PC-9 (cell line): ENCODE data around the gene DDIT4. TPM values are rescaled to one million over a fixed set of nuclear protein-coding genes. Genes with fewer than 3 reads are reported as not detected.

ENCODE experiments used
- BruUV-seq: library from RNA; stranded (reverse); fragments of 400-500 nt; replicated peaks from 2 replicates; lab custom pipeline; 2021; lab: Mats Ljungman, UMichigan
- CTCF ChIA-PET: fragments of 300-600 bp; sonication (Branson Sonifier 250); formaldehyde crosslinking; loops from one replicate; lab custom pipeline; 2022; ENCODE audit warnings: antibody characterized with exemption; lab: Charles Lee
- POLR2A ChIA-PET: fragments of 300-600 bp; sonication (Branson Sonifier 250); formaldehyde crosslinking; loops from one replicate; lab custom pipeline; 2022; ENCODE audit warnings: antibody characterized with exemption; ENCODE audit not compliant: unreplicated experiment; lab: Charles Lee
- DNase-seq, 2 experiments: peaks; one replicate each; pipeline versions ENCODE4 v3.0.0 to v3.0.0-alpha.2; 2015 to 2022; ENCODE audit warnings: mixed read lengths in 1 of 2
- H2AFZ ChIP-seq: fragments of 200-600 bp; sonication (generic); 2 replicates; pipeline ENCODE4 v1.8.1; 2017; ENCODE audit warnings: antibody characterized with exemption
- H3F3A ChIP-seq: fragments of 200-600 bp; sonication (generic); 2 replicates; pipeline ENCODE4 v1.8.1; 2017; ENCODE audit warnings: antibody characterized with exemption, mild to moderate bottlenecking, low read depth; ENCODE audit not compliant: insufficient read depth
- H3K27ac ChIP-seq: fragments of 200-600 bp; sonication (generic); 2 replicates; pipeline ENCODE4 v1.6.1; 2016; ENCODE audit warnings: mixed run types
- H3K27me3 ChIP-seq: fragments of 200-600 bp; sonication (generic); 2 replicates; pipeline ENCODE4 v1.6.1; 2016; ENCODE audit warnings: low read depth, mixed run types; ENCODE audit not compliant: insufficient read depth
- H3K36me3 ChIP-seq: fragments of 200-600 bp; sonication (generic); 2 replicates; pipeline ENCODE4 v1.6.1; 2016; ENCODE audit warnings: low read depth, mixed run types
- H3K4me1 ChIP-seq: fragments of 200-600 bp; sonication (generic); replicated peaks from 2 replicates; pipeline ENCODE4 v1.6.1; 2016; ENCODE audit warnings: mixed run types; ENCODE audit not compliant: insufficient read depth
- H3K4me2 ChIP-seq: fragments of 200-600 bp; sonication (generic); 2 replicates; pipeline ENCODE4 v1.6.1; 2017; ENCODE audit warnings: mixed run types
- H3K4me3 ChIP-seq: fragments of 200-600 bp; sonication (generic); 2 replicates; pipeline ENCODE4 v1.6.1; 2016; ENCODE audit warnings: mixed run types
- H3K79me2 ChIP-seq: fragments of 200-600 bp; sonication (generic); 2 replicates; pipeline ENCODE4 v1.6.1; 2017; ENCODE audit warnings: low read depth, mixed run types
- H3K9me2 ChIP-seq: fragments of 200-600 bp; sonication (generic); 2 replicates; pipeline ENCODE4 v1.8.1; 2017; ENCODE audit warnings: mild to moderate bottlenecking; ENCODE audit not compliant: insufficient read depth
- H3K9me3 ChIP-seq: fragments of 200-600 bp; sonication (generic); 2 replicates; pipeline ENCODE4 v1.8.1; 2016; ENCODE audit warnings: low read depth; ENCODE audit not compliant: insufficient read depth
- H4K20me1 ChIP-seq: fragments of 200-600 bp; sonication (generic); 2 replicates; pipeline ENCODE4 v1.8.1; 2017; ENCODE audit not compliant: insufficient read depth
- EZH2 ChIP-seq: fragments of 200-600 bp; sonication (generic); IDR thresholded peaks from 2 replicates; pipeline ENCODE4 v1.8.0; 2017; ENCODE audit warnings: antibody characterized with exemption, low read depth
- intact Hi-C: fragments of 100-400 bp; cut with micrococcal nuclease; formaldehyde crosslinking; loops from one replicate; pipeline ENCODE4 v1.10.0; 2022; ENCODE audit not compliant: unreplicated experiment
- total RNA-seq: library from RNA; stranded (reverse); gene quantifications from 2 replicates; pipeline ENCODE4 v1.2.3, GENCODE V29; 2021
- TF ChIP-seq, protein P1 (sequence below): fragments of 200-600 bp; sonication (generic); conservative IDR thresholded peaks from 2 replicates; pipeline ENCODE4 v1.6.1; 2017; ENCODE audit warnings: mixed run types, antibody characterized with exemption, mild to moderate bottlenecking, moderate library complexity

The DDIT4 gene
- total RNA-seq, 1 experiment from 2014 or later, result 212 TPM

- Histone ChIP-seq H3K27ac (peak overlapping the region; percentile 83), H3K4me2 (peak overlapping the region; percentile 87), H3K9me3 (no peaks in the 10 kb centered on the region), H3K9me2 (no peaks in the 10 kb centered on the region), H3F3A (peaks cover 82% of the 10 kb centered on the region), H3K4me3 (peak overlapping the region; percentile 88), H4K20me1 (peaks cover 22% of the 10 kb centered on the region), H3K79me2 (peaks cover 34% of the 10 kb centered on the region), H3K36me3 (peaks cover 25% of the 10 kb centered on the region), H3K4me1 (peaks cover 45% of the 10 kb centered on the region), H2AFZ (no peak overlapping the region), H3K27me3 (no peaks in the 10 kb centered on the region)
- ChIA-PET CTCF (interaction anchor here (0.5 to 1.6 kb wide), 8 partner anchors 12 to 1545 kb away, joined by 3 to 9 read pairs (median 4); no protein-coding TSS in a partner anchor), POLR2A (interaction anchor here (0.6 to 1.1 kb wide), 5 partner anchors 9 to 195 kb away, joined by 3 to 6 read pairs (median 5); no protein-coding TSS in a partner anchor)
- intact Hi-C loops, result no loop called here
- BruUV-seq, result no TSS peak
- DNase-seq, result no peak
- TF ChIP-seq, protein P1, sequence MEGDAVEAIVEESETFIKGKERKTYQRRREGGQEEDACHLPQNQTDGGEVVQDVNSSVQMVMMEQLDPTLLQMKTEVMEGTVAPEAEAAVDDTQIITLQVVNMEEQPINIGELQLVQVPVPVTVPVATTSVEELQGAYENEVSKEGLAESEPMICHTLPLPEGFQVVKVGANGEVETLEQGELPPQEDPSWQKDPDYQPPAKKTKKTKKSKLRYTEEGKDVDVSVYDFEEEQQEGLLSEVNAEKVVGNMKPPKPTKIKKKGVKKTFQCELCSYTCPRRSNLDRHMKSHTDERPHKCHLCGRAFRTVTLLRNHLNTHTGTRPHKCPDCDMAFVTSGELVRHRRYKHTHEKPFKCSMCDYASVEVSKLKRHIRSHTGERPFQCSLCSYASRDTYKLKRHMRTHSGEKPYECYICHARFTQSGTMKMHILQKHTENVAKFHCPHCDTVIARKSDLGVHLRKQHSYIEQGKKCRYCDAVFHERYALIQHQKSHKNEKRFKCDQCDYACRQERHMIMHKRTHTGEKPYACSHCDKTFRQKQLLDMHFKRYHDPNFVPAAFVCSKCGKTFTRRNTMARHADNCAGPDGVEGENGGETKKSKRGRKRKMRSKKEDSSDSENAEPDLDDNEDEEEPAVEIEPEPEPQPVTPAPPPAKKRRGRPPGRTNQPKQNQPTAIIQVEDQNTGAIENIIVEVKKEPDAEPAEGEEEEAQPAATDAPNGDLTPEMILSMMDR, result no peak
Observed at GRCh38 chr10:72275351-72276012, 1.8 kb downstream of the DDIT4 start.

GRCh38 chr10:72276013-72276387 lies 2.3 kb downstream of the DDIT4 start:
- Histone ChIP-seq H3K27ac (peak overlapping the region; percentile 83), H3K27me3 (no peaks in the 10 kb centered on the region), H3K4me2 (peak overlapping the region; percentile 87), H3K9me3 (no peaks in the 10 kb centered on the region), H3K4me3 (peak overlapping the region; percentile 88), H3K79me2 (peaks cover 34% of the 10 kb centered on the region), H3K36me3 (peaks cover 25% of the 10 kb centered on the region), H2AFZ (no peak overlapping the region), H3K4me1 (peaks cover 40% of the 10 kb centered on the region), H3F3A (peaks cover 77% of the 10 kb centered on the region), H3K9me2 (no peaks in the 10 kb centered on the region), H4K20me1 (peaks cover 22% of the 10 kb centered on the region)
- ChIA-PET POLR2A (interaction anchor here (0.6 to 1.9 kb wide), 5 partner anchors 15 to 971 kb away, joined by 3 to 9 read pairs (median 6); no protein-coding TSS in a partner anchor), CTCF (interaction anchor here (0.7 to 1.6 kb wide), 3 partner anchors 16 to 52 kb away, joined by 3 to 6 read pairs (median 4); no protein-coding TSS in a partner anchor)
- peak in 1 of 2 experiments; percentile 81 for DNase-seq
- intact Hi-C loops, result no loop called here
- no TSS peak for BruUV-seq
- TF ChIP-seq, protein P1, result no peak
- TF ChIP-seq EZH2, result no peak

- peaks cover 25% of the 10 kb centered on the region for H3K36me3 ChIP-seq
- H3K4me1 ChIP-seq, result peaks cover 33% of the 10 kb centered on the region
- H3K27ac ChIP-seq, result peak overlapping the region; percentile 83
- CTCF ChIA-PET, result interaction anchor here (0.6 to 1.6 kb wide), 3 partner anchors 16 to 51 kb away, joined by 3 to 8 read pairs (median 4); no protein-coding TSS in a partner anchor
- H3K9me2 ChIP-seq, result no peaks in the 10 kb centered on the region
- TF ChIP-seq, protein P1, result no peak
- no peak for TF ChIP-seq EZH2
- peaks cover 70% of the 10 kb centered on the region for H3F3A ChIP-seq
- H2AFZ ChIP-seq, result no peak overlapping the region
- H3K79me2 ChIP-seq, result peaks cover 34% of the 10 kb centered on the region
- no peaks in the 10 kb centered on the region for H3K9me3 ChIP-seq
- H3K4me3 ChIP-seq, result peak overlapping the region; percentile 88
- BruUV-seq, result no TSS peak
- H4K20me1 ChIP-seq, result peaks cover 22% of the 10 kb centered on the region
- POLR2A ChIA-PET, result interaction anchor here (0.6 to 1.9 kb wide), 7 partner anchors 14 to 970 kb away, joined by 3 to 9 read pairs (median 6); no protein-coding TSS in a partner anchor
- H3K27me3 ChIP-seq, result no peaks in the 10 kb centered on the region
- peak in 1 of 2 experiments; percentile 67 for DNase-seq
- peak overlapping the region; percentile 87 for H3K4me2 ChIP-seq
- intact Hi-C loops, result no loop called here
Observed at GRCh38 chr10:72276421-72277339, 3.0 kb downstream of the DDIT4 start.
